ENCODE results near the gene ZNF460. TPM values are rescaled to one million over a fixed set of nuclear protein-coding genes. Genes with fewer than 3 reads are reported as not detected.

ZNF460 gene
- total RNA-seq, 1 experiment from 2014 or later = 54.1 TPM

GRCh38 chr19:57308514-57308913 lies 28.2 kb downstream of the ZNF460 start:
- Mint-ChIP-seq H3K4me1 (ENCODE audit: low read depth, unreplicated experiment) (no peaks in the 10 kb centered on the region), H3K27me3 (ENCODE audit: insufficient read depth, unreplicated experiment) (no peaks in the 10 kb centered on the region), H3K9me3 (ENCODE audit: unreplicated experiment) (peaks cover 19% of the 10 kb centered on the region), H3K27ac (ENCODE audit: unreplicated experiment) (no peak overlapping the region), H3K4me3 (ENCODE audit: unreplicated experiment) (no peak overlapping the region), H3K36me3 (ENCODE audit: insufficient read depth, unreplicated experiment) (peaks cover 42% of the 10 kb centered on the region)
- POLR2A ChIA-PET = no interaction called here
- no peak for DNase-seq
- Histone ChIP-seq H3K36me3 (ENCODE audit: control insufficient read depth, insufficient read depth, low read length) (no peaks in the 10 kb centered on the region), H3K4me3 (ENCODE audit: low read depth, low read length) (no peak overlapping the region), H3K9me3 (no peaks in the 10 kb centered on the region), H3K4me1 (no peaks in the 10 kb centered on the region), H3K27me3 (replicated peaks; ENCODE audit: control insufficient read depth, insufficient read depth, low read length) (no peaks in the 10 kb centered on the region)
- TF ChIP-seq CTCF (IDR thresholded peaks at IDR 0.05; ENCODE audit: insufficient read depth in 1 of 2, low read depth in 1 of 2, low read length in 1 of 2, severe bottlenecking in 1 of 2, unreplicated experiment in 1 of 2) = no peak
- CTCF ChIA-PET = no interaction called here
- BruUV-seq (replicated peaks) = no TSS peak
- intact Hi-C loops (cut with micrococcal nuclease; ENCODE audit: unreplicated experiment) = no loop called here

- Mint-ChIP-seq H3K4me1 (ENCODE audit: low read depth, unreplicated experiment) (no peaks in the 10 kb centered on the region), H3K36me3 (ENCODE audit: insufficient read depth, unreplicated experiment) (peaks cover 20% of the 10 kb centered on the region), H3K9me3 (ENCODE audit: unreplicated experiment) (peaks cover 19% of the 10 kb centered on the region), H3K27me3 (ENCODE audit: insufficient read depth, unreplicated experiment) (peaks cover 3% of the 10 kb centered on the region), H3K27ac (ENCODE audit: unreplicated experiment) (no peak overlapping the region), H3K4me3 (ENCODE audit: unreplicated experiment) (no peak overlapping the region)
- no peaks in the 10 kb centered on the region for H3K27me3 ChIP-seq (replicated peaks; ENCODE audit: control insufficient read depth, insufficient read depth, low read length)
- H3K4me1 ChIP-seq = no peaks in the 10 kb centered on the region
- intact Hi-C loops (cut with micrococcal nuclease; ENCODE audit: unreplicated experiment) = no loop called here
- ChIA-PET POLR2A (no interaction called here), CTCF (no interaction called here)
- no peak overlapping the region for H3K4me3 ChIP-seq (ENCODE audit: low read depth, low read length)
- no peaks in the 10 kb centered on the region for H3K36me3 ChIP-seq (ENCODE audit: control insufficient read depth, insufficient read depth, low read length)
- TF ChIP-seq CTCF (IDR thresholded peaks at IDR 0.05; ENCODE audit: insufficient read depth in 1 of 2, low read depth in 1 of 2, low read length in 1 of 2, severe bottlenecking in 1 of 2, unreplicated experiment in 1 of 2) = no peak
- no TSS peak for BruUV-seq (replicated peaks)
- H3K9me3 ChIP-seq = no peaks in the 10 kb centered on the region
- DNase-seq = no peak
Measured at GRCh38 chr19:57310792-57311191, 30.5 kb downstream of the ZNF460 start.

- no peaks in the 10 kb centered on the region for H3K4me1 Mint-ChIP-seq (ENCODE audit: low read depth, unreplicated experiment)
- ChIA-PET POLR2A (no interaction called here), CTCF (no interaction called here)
- peaks cover 10% of the 10 kb centered on the region for H3K9me3 Mint-ChIP-seq (ENCODE audit: unreplicated experiment)
- peaks cover 3% of the 10 kb centered on the region for H3K27me3 Mint-ChIP-seq (ENCODE audit: insufficient read depth, unreplicated experiment)
- H3K4me3 ChIP-seq (ENCODE audit: low read depth, low read length) = no peak overlapping the region
- BruUV-seq (replicated peaks) = no TSS peak
- H3K27ac Mint-ChIP-seq (ENCODE audit: unreplicated experiment) = no peak overlapping the region
- intact Hi-C loops (cut with micrococcal nuclease; ENCODE audit: unreplicated experiment) = no loop called here
- no peak for TF ChIP-seq CTCF (IDR thresholded peaks at IDR 0.05; ENCODE audit: insufficient read depth in 1 of 2, low read depth in 1 of 2, low read length in 1 of 2, severe bottlenecking in 1 of 2, unreplicated experiment in 1 of 2)
- no peaks in the 10 kb centered on the region for H3K9me3 ChIP-seq
- no peaks in the 10 kb centered on the region for H3K36me3 ChIP-seq (ENCODE audit: control insufficient read depth, insufficient read depth, low read length)
- no peak for DNase-seq
- peaks cover 8% of the 10 kb centered on the region for H3K36me3 Mint-ChIP-seq (ENCODE audit: insufficient read depth, unreplicated experiment)
- no peaks in the 10 kb centered on the region for H3K27me3 ChIP-seq (replicated peaks; ENCODE audit: control insufficient read depth, insufficient read depth, low read length)
- H3K4me3 Mint-ChIP-seq (ENCODE audit: unreplicated experiment) = no peak overlapping the region
- no peaks in the 10 kb centered on the region for H3K4me1 ChIP-seq
Measured at GRCh38 chr19:57314146-57314545, 33.9 kb downstream of the ZNF460 start.

All from Caco-2 (cell line).